Mucosa of descending colon (tissue), 3 donors: ENCODE measurements around the gene MAEA. TPM values are rescaled to one million over a fixed set of nuclear protein-coding genes. Genes with fewer than 3 reads are reported as not detected.

Experiments used
- ATAC-seq: fragments of 200-7000 bp; cut with Tn5 transposase; one replicate; pipeline ENCODE4 v1.9.1; 2020; ENCODE audit warnings: mild to moderate bottlenecking, moderate library complexity
- DNase-seq, 3 donors: peaks; one replicate each; pipeline ENCODE4 v3.0.0-alpha.2; 2020
- H3K36me3 ChIP-seq: fragments of 200-600 bp; one replicate; pipeline ENCODE4 v1.8.0; 2021; ENCODE audit warnings: low read depth, mild to moderate bottlenecking
- H3K4me1 ChIP-seq: fragments of 200-600 bp; one replicate; pipeline ENCODE4 v1.8.0; 2021; ENCODE audit warnings: low read depth, mild to moderate bottlenecking
- H3K4me3 ChIP-seq: fragments of 200-600 bp; one replicate; pipeline ENCODE4 v1.8.0; 2021; ENCODE audit warnings: mild to moderate bottlenecking
- H3K9me3 ChIP-seq: fragments of 200-600 bp; one replicate; pipeline ENCODE4 v1.8.0; 2021; ENCODE audit warnings: mild to moderate bottlenecking
- intact Hi-C, 2 donors: fragments of 100-400 bp; cut with DNase I in 1 of 2; cut with micrococcal nuclease in 1 of 2; formaldehyde crosslinking; loops; one replicate each; pipeline versions ENCODE4 v1.11.0 to v1.11.1; 2022; cut with DNase I, micrococcal nuclease
- total RNA-seq, 3 donors: library from RNA; stranded (reverse); fragmentation: NEBNext Ultra II Directional in 2 of 3; extraction: Animal tissue kit (Norgen Biotek cat#: 25700) in 2 of 3; gene quantifications; one replicate each; pipeline versions ENCODE4 v1.2.1 to v1.2.4, GENCODE V29; 2021 to 2023
- TF ChIP-seq, protein P1 (sequence below): fragments of 200-600 bp; IDR thresholded peaks from one replicate; pipeline ENCODE4 v1.8.0; 2022; ENCODE audit warnings: antibody characterized with exemption, mild to moderate bottlenecking
- donor health status: DM: no; HTN: no; CAD: no; lungs with moderate emphysema.
- donor health status: DM: no; HTN: no; CAD: no.
- donor health status: DM: no; HTN: yes; CAD: no.

Gene MAEA
- total RNA-seq, 3 donors from 2014 or later, result 75.5 to 112 (median 98.4) TPM

GRCh38 chr4:1253831-1254230 lies 35.9 kb upstream of the MAEA start:
- no peak overlapping the region for H3K4me3 ChIP-seq
- intact Hi-C loops, result loop anchor here (10.0 kb wide), 3 partner anchors 89 to 101 kb away; partner anchors contain the start of gene UVSSA (in 1 of the 2)
- no peaks in the 10 kb centered on the region for H3K36me3 ChIP-seq
- no peaks in the 10 kb centered on the region for H3K9me3 ChIP-seq
- DNase-seq (no peak), ATAC-seq (no peak)
- H3K4me1 ChIP-seq, result peaks cover 7% of the 10 kb centered on the region
- TF ChIP-seq, protein P1, sequence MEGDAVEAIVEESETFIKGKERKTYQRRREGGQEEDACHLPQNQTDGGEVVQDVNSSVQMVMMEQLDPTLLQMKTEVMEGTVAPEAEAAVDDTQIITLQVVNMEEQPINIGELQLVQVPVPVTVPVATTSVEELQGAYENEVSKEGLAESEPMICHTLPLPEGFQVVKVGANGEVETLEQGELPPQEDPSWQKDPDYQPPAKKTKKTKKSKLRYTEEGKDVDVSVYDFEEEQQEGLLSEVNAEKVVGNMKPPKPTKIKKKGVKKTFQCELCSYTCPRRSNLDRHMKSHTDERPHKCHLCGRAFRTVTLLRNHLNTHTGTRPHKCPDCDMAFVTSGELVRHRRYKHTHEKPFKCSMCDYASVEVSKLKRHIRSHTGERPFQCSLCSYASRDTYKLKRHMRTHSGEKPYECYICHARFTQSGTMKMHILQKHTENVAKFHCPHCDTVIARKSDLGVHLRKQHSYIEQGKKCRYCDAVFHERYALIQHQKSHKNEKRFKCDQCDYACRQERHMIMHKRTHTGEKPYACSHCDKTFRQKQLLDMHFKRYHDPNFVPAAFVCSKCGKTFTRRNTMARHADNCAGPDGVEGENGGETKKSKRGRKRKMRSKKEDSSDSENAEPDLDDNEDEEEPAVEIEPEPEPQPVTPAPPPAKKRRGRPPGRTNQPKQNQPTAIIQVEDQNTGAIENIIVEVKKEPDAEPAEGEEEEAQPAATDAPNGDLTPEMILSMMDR, result no peak

GRCh38 chr4:1255151-1255550 lies 34.5 kb upstream of the MAEA start:
- TF ChIP-seq, protein P1, result no peak
- no peaks in the 10 kb centered on the region for H3K36me3 ChIP-seq
- H3K4me1 ChIP-seq, result peaks cover 3% of the 10 kb centered on the region
- no peak for DNase-seq
- intact Hi-C loops, result loop anchor here (10.0 kb wide), 3 partner anchors 90 to 100 kb away; partner anchors contain the start of gene UVSSA (in 1 of the 2)
- no peak for ATAC-seq
- no peak overlapping the region for H3K4me3 ChIP-seq
- H3K9me3 ChIP-seq, result no peaks in the 10 kb centered on the region

DNA sequence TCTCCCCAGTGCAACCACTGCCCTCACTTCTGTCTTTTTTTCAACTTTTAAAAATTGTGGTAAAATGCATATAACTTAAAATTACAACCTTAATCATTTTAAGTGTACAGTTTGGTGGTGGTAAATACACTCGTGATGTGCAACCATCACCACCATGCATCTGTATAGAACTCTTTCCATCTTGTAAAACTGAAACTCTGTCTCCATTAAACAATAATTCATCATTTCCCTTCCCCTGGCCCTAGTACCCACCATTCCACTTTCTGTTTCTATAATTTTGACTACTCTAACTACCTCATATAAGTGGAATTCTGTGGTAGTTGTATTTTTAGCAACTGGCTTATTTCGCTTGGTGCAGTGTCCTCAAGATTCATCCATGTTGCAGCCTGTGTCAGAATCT lies 34.0 kb upstream of the MAEA start:
- DNase-seq, result no peak
- no peaks in the 10 kb centered on the region for H3K9me3 ChIP-seq
- H3K4me3 ChIP-seq, result no peak overlapping the region
- TF ChIP-seq, protein P1, result no peak
- no peaks in the 10 kb centered on the region for H3K4me1 ChIP-seq
- no peaks in the 10 kb centered on the region for H3K36me3 ChIP-seq
- no peak for ATAC-seq
- intact Hi-C loops, result loop anchor here (10.0 kb wide), 3 partner anchors 89 to 99 kb away; partner anchors contain the start of gene UVSSA (in 1 of the 2)

GRCh38 chr4:1258457-1258856 lies 31.2 kb upstream of the MAEA start:
- no peak overlapping the region for H3K4me3 ChIP-seq
- intact Hi-C loops, result loop anchor here (10.0 kb wide), 3 partner anchors 86 to 96 kb away; partner anchors contain the start of gene UVSSA (in 1 of the 2)
- H3K4me1 ChIP-seq, result no peaks in the 10 kb centered on the region
- H3K36me3 ChIP-seq, result no peaks in the 10 kb centered on the region
- TF ChIP-seq, protein P1, result no peak
- DNase-seq (no peak), ATAC-seq (no peak)
- no peaks in the 10 kb centered on the region for H3K9me3 ChIP-seq

DNA sequence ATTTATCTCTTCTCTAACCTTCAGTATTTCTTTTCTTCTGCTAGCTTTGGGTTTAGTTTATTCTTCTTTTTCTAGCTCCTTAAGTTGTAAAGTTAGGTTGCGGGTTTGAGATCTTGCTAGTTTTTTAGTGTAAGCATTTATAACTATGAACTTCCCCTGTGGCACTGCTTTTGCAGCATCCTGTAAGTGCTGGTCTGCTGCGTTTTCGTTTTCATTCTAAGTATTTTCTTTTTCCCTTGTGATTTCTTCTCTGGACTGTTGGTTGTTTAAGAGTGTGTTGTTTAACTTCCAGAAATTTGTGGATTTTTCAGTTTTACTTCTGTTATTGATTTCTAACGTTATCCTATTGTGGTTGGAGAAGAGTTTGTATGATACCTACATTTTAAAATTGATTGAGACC lies 29.7 kb upstream of the MAEA start:
- intact Hi-C loops, result loop anchor here (10.0 kb wide), 4 partner anchors 85 to 125 kb away; partner anchors contain the start of gene UVSSA (in 1 of the 2)

More for the DNA sequence above, 29.7 kb upstream of the MAEA start:
- Histone ChIP-seq H3K9me3 (no peaks in the 10 kb centered on the region), H3K36me3 (no peaks in the 10 kb centered on the region), H3K4me1 (no peaks in the 10 kb centered on the region), H3K4me3 (no peak overlapping the region)
- DNase-seq (no peak), ATAC-seq (no peak)
- TF ChIP-seq, protein P1, result no peak
